Endodermal cell (in vitro differentiated cells): ENCODE measurements around the gene CSAD. TPM values are rescaled to one million over a fixed set of nuclear protein-coding genes. Genes with fewer than 3 reads are reported as not detected.

Source experiments
- DNase-seq: peaks from one replicate; pipeline ENCODE4 v3.0.0-alpha.2; 2017
- H3K27ac ChIP-seq: 2 replicates; pipeline ENCODE4 v1.5.1; 2013; ENCODE audit warnings: mild to moderate bottlenecking, low read depth, low read length, moderate library complexity
- H3K27me3 ChIP-seq: 2 replicates; pipeline ENCODE4 v1.6.1; 2013; ENCODE audit warnings: mild to moderate bottlenecking, low read length, moderate library complexity; ENCODE audit not compliant: insufficient read depth, control insufficient read depth, poor library complexity, severe bottlenecking
- H3K36me3 ChIP-seq: 2 replicates; pipeline ENCODE4 v1.7.0; 2013; ENCODE audit warnings: mild to moderate bottlenecking, low read length, moderate library complexity; ENCODE audit not compliant: control insufficient read depth, insufficient read depth
- H3K4me1 ChIP-seq: one replicate; pipeline ENCODE4 v1.7.0; 2013; ENCODE audit warnings: low read length; ENCODE audit not compliant: control insufficient read depth, insufficient read depth
- H3K4me3 ChIP-seq: 2 replicates; pipeline ENCODE4 v1.5.1; 2013; ENCODE audit warnings: mild to moderate bottlenecking, low read length, moderate library complexity
- H3K9ac ChIP-seq: 2 replicates; pipeline ENCODE4 v1.6.1; 2013; ENCODE audit warnings: mild to moderate bottlenecking, low read length, moderate library complexity; ENCODE audit not compliant: poor library complexity, severe bottlenecking; ENCODE audit errors: extremely low read depth
- H3K9me3 ChIP-seq: 2 replicates; pipeline ENCODE4 v1.6.1; 2013; ENCODE audit warnings: mild to moderate bottlenecking, low read length, moderate library complexity; ENCODE audit not compliant: control insufficient read depth
- H3K27ac Mint-ChIP-seq: 2 replicates; pipeline ENCODE4 v1.8.0; 2020; ENCODE audit warnings: mixed read lengths
- H3K27me3 Mint-ChIP-seq: 2 replicates; pipeline ENCODE4 v1.8.0; 2021; ENCODE audit warnings: mild to moderate bottlenecking, mixed read lengths; ENCODE audit not compliant: insufficient read depth
- H3K36me3 Mint-ChIP-seq: 2 replicates; pipeline ENCODE4 v1.8.0; 2020; ENCODE audit warnings: low read depth, mixed read lengths
- H3K4me1 Mint-ChIP-seq: 2 replicates; pipeline ENCODE4 v1.8.0; 2020; ENCODE audit warnings: mixed read lengths
- H3K4me3 Mint-ChIP-seq: 2 replicates; pipeline ENCODE4 v1.8.0; 2020; ENCODE audit warnings: mild to moderate bottlenecking, moderate library complexity, mixed read lengths
- H3K9me3 Mint-ChIP-seq: 2 replicates; pipeline ENCODE4 v1.8.0; 2020; ENCODE audit warnings: mild to moderate bottlenecking, mixed read lengths
- CTCF ChIP-seq: fragments of 200-600 bp; sonication (generic); conservative IDR thresholded peaks from 2 replicates; pipeline ENCODE4 v1.5.0; 2021; ENCODE audit warnings: antibody characterized with exemption, mild to moderate bottlenecking
- WGBS, 2 experiments: methylation state at CpG; one replicate each; pipeline versions ENCODE4 v1.1.5 to v1.1.7; 2013; ENCODE audit warnings: missing lambda C conversion rate in 2 of 2, mixed read lengths in 1 of 2; ENCODE audit not compliant: insufficient coverage in 1 of 2, insufficient read length in 1 of 2; 5-methylcytosine and 5-hydroxymethylcytosine counted together
- total RNA-seq, 2 donors: library from RNA; stranded (reverse); fragmentation: NEBNext Ultra II Directional in 1 of 2; extraction: Animal tissue kit (Norgen Biotek cat#: 25700) in 1 of 2; gene quantifications; 2 replicates in 1 of 2; 3 replicates in 1 of 2; pipeline ENCODE4 v1.2.1, GENCODE V29; 2021

The CSAD gene
- total RNA-seq, 2 donors from 2014 or later, result 24.9 to 38.2 TPM

DNA sequence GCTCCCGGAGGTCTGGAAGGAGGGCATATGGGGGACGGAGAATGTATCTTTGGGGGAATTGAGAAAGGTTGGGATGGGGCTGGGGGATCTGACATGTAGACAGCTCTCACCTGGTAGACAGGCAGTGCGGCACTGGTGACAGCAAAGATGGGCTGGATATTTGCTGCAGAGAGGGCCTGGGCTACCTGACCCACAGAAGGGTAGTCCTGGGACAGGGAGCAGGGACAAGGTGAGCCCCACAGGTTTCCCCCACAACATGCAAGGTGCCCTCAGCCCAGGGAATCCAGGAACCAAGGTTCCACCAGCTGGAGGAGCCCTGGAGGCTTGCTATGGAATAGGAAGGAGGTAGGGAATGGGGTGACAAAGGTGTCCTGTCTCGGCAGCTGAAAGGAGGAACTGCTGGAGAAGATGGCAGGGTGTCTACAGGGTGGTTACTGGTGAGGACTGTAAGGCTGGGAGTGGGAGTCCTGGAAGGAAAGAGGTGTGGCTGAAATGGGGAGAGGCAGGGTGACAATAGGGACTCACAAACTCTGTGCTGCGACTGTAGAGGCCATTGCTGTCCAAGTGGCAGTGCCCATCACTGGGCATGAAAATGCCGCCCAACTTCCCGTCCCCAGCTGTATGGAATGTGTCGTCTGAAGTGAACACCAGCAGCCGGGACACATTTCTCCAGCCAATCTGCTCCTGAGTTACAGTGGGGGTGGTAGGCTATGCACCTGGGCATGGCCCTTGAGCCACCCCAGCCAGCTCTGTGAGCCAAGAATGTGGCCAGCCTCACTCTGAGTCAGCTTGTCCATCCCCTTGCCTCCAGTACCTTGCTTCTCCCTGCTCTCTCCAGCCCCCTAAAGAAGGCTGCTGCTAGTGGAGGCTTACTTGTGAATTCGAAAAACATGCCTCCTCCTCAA, 15.0 kb upstream of the CSAD start:
- 88 to 96% methylated on average over 8 to 10 of the region's 10 CpGs for WGBS, 2 experiments
- TF ChIP-seq CTCF, result no peak
- peaks cover 6% of the 10 kb centered on the region for H3K36me3 Mint-ChIP-seq
- H3K4me1 Mint-ChIP-seq, result no peaks in the 10 kb centered on the region
- no peak overlapping the region for H3K27ac Mint-ChIP-seq
- H3K9me3 Mint-ChIP-seq, result no peaks in the 10 kb centered on the region
- no peaks in the 10 kb centered on the region for H3K4me1 ChIP-seq
- peaks cover 38% of the 10 kb centered on the region for H3K27me3 ChIP-seq
- no peak overlapping the region for H3K9ac ChIP-seq
- no peak overlapping the region for H3K27ac ChIP-seq
- no peaks in the 10 kb centered on the region for H3K9me3 ChIP-seq
- peaks cover 4% of the 10 kb centered on the region for H3K36me3 ChIP-seq
- no peak overlapping the region for H3K4me3 Mint-ChIP-seq
- no peak overlapping the region for H3K4me3 ChIP-seq
- H3K27me3 Mint-ChIP-seq, result peaks cover 77% of the 10 kb centered on the region
- peak; percentile 55 for DNase-seq

GRCh38 chr12:53194973-53195372, 14.2 kb upstream of the CSAD start:
- Mint-ChIP-seq H3K4me1 (peaks cover 2% of the 10 kb centered on the region), H3K27ac (no peak overlapping the region), H3K36me3 (peaks cover 7% of the 10 kb centered on the region), H3K9me3 (no peaks in the 10 kb centered on the region), H3K27me3 (peaks cover 70% of the 10 kb centered on the region), H3K4me3 (no peak overlapping the region)
- Histone ChIP-seq H3K4me3 (no peak overlapping the region), H3K27me3 (peaks cover 38% of the 10 kb centered on the region), H3K9ac (no peak overlapping the region), H3K4me1 (no peaks in the 10 kb centered on the region), H3K36me3 (peaks cover 6% of the 10 kb centered on the region), H3K27ac (no peak overlapping the region), H3K9me3 (no peaks in the 10 kb centered on the region)
- 90 to 94% methylated on average over 1 of the region's 1 CpG for WGBS, 2 experiments
- TF ChIP-seq CTCF, result no peak
- DNase-seq, result no peak

DNA sequence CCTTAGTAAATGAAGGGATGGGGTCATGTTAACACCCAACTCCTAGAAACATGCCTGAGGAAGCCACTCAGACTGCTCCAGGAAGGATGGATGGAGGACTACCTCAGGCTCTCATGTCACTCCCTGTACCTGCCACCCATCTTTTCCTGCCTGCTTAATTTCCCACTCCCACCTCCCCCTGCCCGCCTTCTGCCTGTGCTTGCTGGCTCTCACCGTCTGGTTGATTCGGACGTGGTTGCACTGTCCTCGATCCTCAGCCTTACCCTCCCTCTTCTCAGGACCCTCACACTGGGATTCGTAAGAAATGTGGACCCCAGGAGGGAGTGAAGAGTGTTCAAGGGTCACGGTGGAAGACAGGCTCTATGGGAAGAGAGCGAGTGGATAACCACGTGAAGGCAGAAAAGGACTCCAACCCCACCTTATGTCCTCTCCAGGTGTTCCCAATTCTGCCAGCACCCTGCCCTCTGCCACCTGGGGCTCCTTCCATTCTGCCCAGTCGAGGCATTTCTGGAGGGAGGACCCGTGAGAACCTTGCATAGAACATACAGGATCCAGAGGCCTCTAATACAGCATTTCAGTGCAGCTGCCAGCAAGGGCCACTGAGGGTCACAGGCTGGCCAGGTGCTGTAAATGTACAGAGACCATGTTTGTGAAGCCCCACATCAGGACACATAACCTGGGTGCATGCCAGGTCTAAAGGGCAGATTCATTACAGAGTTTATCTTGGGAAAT, 13.4 kb upstream of the CSAD start:
- peaks cover 64% of the 10 kb centered on the region for H3K27me3 Mint-ChIP-seq

More for the DNA sequence above, 13.4 kb upstream of the CSAD start:
- no peaks in the 10 kb centered on the region for H3K9me3 ChIP-seq
- 80 to 85% methylated on average over 8 to 11 of the region's 11 CpGs for WGBS, 2 experiments
- TF ChIP-seq CTCF, result no peak
- no peak overlapping the region for H3K9ac ChIP-seq
- no peaks in the 10 kb centered on the region for H3K4me1 ChIP-seq
- H3K27me3 ChIP-seq, result peaks cover 38% of the 10 kb centered on the region
- H3K9me3 Mint-ChIP-seq, result no peaks in the 10 kb centered on the region
- peaks cover 3% of the 10 kb centered on the region for H3K4me1 Mint-ChIP-seq
- H3K27ac Mint-ChIP-seq, result no peak overlapping the region
- H3K27ac ChIP-seq, result no peak overlapping the region
- H3K36me3 Mint-ChIP-seq, result peaks cover 7% of the 10 kb centered on the region
- H3K4me3 ChIP-seq, result no peak overlapping the region
- no peak overlapping the region for H3K4me3 Mint-ChIP-seq
- peaks cover 6% of the 10 kb centered on the region for H3K36me3 ChIP-seq
- no peak for DNase-seq
